Fibroblast of lung (primary cell): ENCODE measurements around the gene CDHR2. TPM values are rescaled to one million over a fixed set of nuclear protein-coding genes. Genes with fewer than 3 reads are reported as not detected.

ENCODE experiments used
- DNase-seq, 2 donors: peaks; one replicate each; pipeline versions ENCODE4 v3.0.0 to v3.0.0-alpha.2; 2010; ENCODE audit warnings: low read depth in 2 of 2
- H2AFZ ChIP-seq: 2 replicates; pipeline ENCODE4 v1.5.1; 2012; ENCODE audit warnings: low read length, control low read depth, inconsistent platforms
- H3K27ac ChIP-seq: 2 replicates; pipeline ENCODE4 v1.5.1; 2011; ENCODE audit warnings: low read length, control low read depth; ENCODE audit not compliant: insufficient read depth
- H3K27me3 ChIP-seq: 2 replicates; pipeline ENCODE4 v1.5.1; 2011; ENCODE audit warnings: mild to moderate bottlenecking, low read length; ENCODE audit not compliant: control insufficient read depth, insufficient read depth
- H3K36me3 ChIP-seq: 2 replicates; pipeline ENCODE4 v1.5.1; 2011; ENCODE audit warnings: low read length; ENCODE audit not compliant: control insufficient read depth, insufficient read depth
- H3K4me1 ChIP-seq: 2 replicates; pipeline ENCODE4 v1.5.1; 2011; ENCODE audit warnings: low read length; ENCODE audit not compliant: control insufficient read depth, insufficient read depth; ENCODE audit errors: extremely low read depth
- H3K4me2 ChIP-seq: 2 replicates; pipeline ENCODE4 v1.5.1; 2011; ENCODE audit warnings: low read length, control low read depth; ENCODE audit not compliant: insufficient read depth; ENCODE audit errors: extremely low read depth
- H3K4me3 ChIP-seq, 4 experiments: fragments of 200-600 bp in 1 of 4; sonication (generic) in 1 of 4; replicated peaks in 1 of 4; 2 replicates each; pipeline ENCODE4 v1.5.1; 2011 to 2016; ENCODE audit warnings: low read length in 4 of 4, low read depth in 3 of 4, mild to moderate bottlenecking in 3 of 4, control low read depth in 2 of 4, inconsistent platforms in 1 of 4, mixed read lengths in 1 of 4; ENCODE audit not compliant: insufficient read depth in 1 of 4; ENCODE audit errors: control extremely low read depth in 1 of 4
- H3K79me2 ChIP-seq: 2 replicates; pipeline ENCODE4 v1.5.1; 2012; ENCODE audit warnings: mild to moderate bottlenecking, low read length, inconsistent platforms; ENCODE audit not compliant: control insufficient read depth, insufficient read depth
- H3K9ac ChIP-seq: 2 replicates; pipeline ENCODE4 v1.5.1; 2011; ENCODE audit warnings: mild to moderate bottlenecking, low read length, control low read depth; ENCODE audit not compliant: insufficient read depth
- H3K9me3 ChIP-seq: 2 replicates; pipeline ENCODE4 v1.5.1; 2012; ENCODE audit warnings: low read depth, low read length; ENCODE audit not compliant: control insufficient read depth, insufficient read depth
- H4K20me1 ChIP-seq: 2 replicates; pipeline ENCODE4 v1.5.1; 2011; ENCODE audit warnings: low read length; ENCODE audit not compliant: control insufficient read depth, insufficient read depth; ENCODE audit errors: extremely low read depth
- CTCF ChIP-seq, 2 donors: IDR thresholded peaks in 1 of 2; conservative IDR thresholded peaks in 1 of 2; 1 replicate in 1 of 2; 2 replicates in 1 of 2; pipeline ENCODE4 v1.5.1; 2011 to 2012; ENCODE audit warnings: low read length in 2 of 2, control low read depth in 1 of 2, inconsistent platforms in 1 of 2, low read depth in 1 of 2, mild to moderate bottlenecking in 1 of 2
- EZH2 ChIP-seq: IDR thresholded peaks from 2 replicates; pipeline ENCODE4 v1.5.1; 2012; ENCODE audit warnings: low read length, control low read depth, mild to moderate bottlenecking; ENCODE audit errors: missing control alignments
- polyA plus RNA-seq, 2 donors: library from polyadenylated mRNA; depleted of rRNA in 1 of 2; stranded (reverse) in 1 of 2; unstranded in 1 of 2; fragments of >200 nt; gene quantifications; 2 replicates each; pipeline ENCODE4 v1.2.1, GENCODE V29; 2011 to 2012; ENCODE audit warnings: missing spikeins in 1 of 2
- total RNA-seq: library from RNA; depleted of rRNA; stranded (reverse); fragments of >200 nt; gene quantifications from 2 replicates; pipeline ENCODE4 v1.2.1, GENCODE V29; 2014

The CDHR2 gene
- total and polyA plus RNA-seq, 2 donors (not counting 1 experiment from before 2014, with no cell fraction given): under 0.01 TPM; not detected in 1

GRCh38 chr5:176603091-176603490 lies 53.9 kb downstream of the CDHR2 start:
- no peak for TF ChIP-seq CTCF (conservative IDR thresholded peaks at IDR 0.05 in 1 of 2, IDR thresholded peaks at IDR 0.05 in 1 of 2; ENCODE audit: low read depth in 1 of 2, low read length in 2 of 2)
- TF ChIP-seq EZH2: no peak

GRCh38 chr5:176606032-176606431 lies 56.9 kb downstream of the CDHR2 start:
- Histone ChIP-seq H4K20me1 (no peaks in the 10 kb centered on the region), H3K9ac (no peak overlapping the region), H3K36me3 (no peaks in the 10 kb centered on the region), H3K27ac (no peak overlapping the region), H3K27me3 (no peaks in the 10 kb centered on the region), H3K4me2 (no peak overlapping the region), H3K4me1 (no peaks in the 10 kb centered on the region), H3K4me3 (no peak overlapping the region), H2AFZ (no peak overlapping the region), H3K9me3 (no peaks in the 10 kb centered on the region), H3K79me2 (no peaks in the 10 kb centered on the region)
- DNase-seq: no peak
- TF ChIP-seq CTCF (conservative IDR thresholded peaks at IDR 0.05 in 1 of 2, IDR thresholded peaks at IDR 0.05 in 1 of 2; ENCODE audit: low read depth in 1 of 2, low read length in 2 of 2): no peak
- no peak for TF ChIP-seq EZH2

More at GRCh38 chr5:176603091-176603490, 53.9 kb downstream of the CDHR2 start:
- H3K9ac ChIP-seq: no peak overlapping the region
- no peak overlapping the region for H3K4me3 ChIP-seq
- no peaks in the 10 kb centered on the region for H3K9me3 ChIP-seq
- no peak overlapping the region for H3K4me2 ChIP-seq
- no peaks in the 10 kb centered on the region for H4K20me1 ChIP-seq
- H3K27me3 ChIP-seq: no peaks in the 10 kb centered on the region
- no peaks in the 10 kb centered on the region for H3K36me3 ChIP-seq
- H3K79me2 ChIP-seq: no peaks in the 10 kb centered on the region
- no peak overlapping the region for H2AFZ ChIP-seq
- H3K27ac ChIP-seq: no peak overlapping the region
- H3K4me1 ChIP-seq: no peaks in the 10 kb centered on the region
- no peak for DNase-seq

GRCh38 chr5:176606875-176607274 lies 57.7 kb downstream of the CDHR2 start:
- no peaks in the 10 kb centered on the region for H3K27me3 ChIP-seq
- no peak for TF ChIP-seq EZH2
- no peak for TF ChIP-seq CTCF (conservative IDR thresholded peaks at IDR 0.05 in 1 of 2, IDR thresholded peaks at IDR 0.05 in 1 of 2; ENCODE audit: low read depth in 1 of 2, low read length in 2 of 2)
- H3K9me3 ChIP-seq: no peaks in the 10 kb centered on the region
- H3K4me1 ChIP-seq: peaks cover 2% of the 10 kb centered on the region
- DNase-seq: no peak
- no peaks in the 10 kb centered on the region for H3K36me3 ChIP-seq
- H4K20me1 ChIP-seq: no peaks in the 10 kb centered on the region
- no peak overlapping the region for H2AFZ ChIP-seq
- H3K4me2 ChIP-seq: no peak overlapping the region
- H3K27ac ChIP-seq: no peak overlapping the region
- no peak overlapping the region for H3K9ac ChIP-seq
- H3K4me3 ChIP-seq: no peak overlapping the region
- no peaks in the 10 kb centered on the region for H3K79me2 ChIP-seq
